DMS53 (cell line): ENCODE data around the gene CMTM3.

Source experiments
- DNase-seq: peaks from one replicate; lab custom pipeline; 2025; lab: John Stamatoyannopoulos, UW

The CMTM3 gene

GRCh38 chr16:66662445-66663194, 58.1 kb downstream of the CMTM3 start:
- peak; percentile 18 for DNase-seq
